Measurements from ENCODE around the gene GPC6.

GPC6 gene

DNA sequence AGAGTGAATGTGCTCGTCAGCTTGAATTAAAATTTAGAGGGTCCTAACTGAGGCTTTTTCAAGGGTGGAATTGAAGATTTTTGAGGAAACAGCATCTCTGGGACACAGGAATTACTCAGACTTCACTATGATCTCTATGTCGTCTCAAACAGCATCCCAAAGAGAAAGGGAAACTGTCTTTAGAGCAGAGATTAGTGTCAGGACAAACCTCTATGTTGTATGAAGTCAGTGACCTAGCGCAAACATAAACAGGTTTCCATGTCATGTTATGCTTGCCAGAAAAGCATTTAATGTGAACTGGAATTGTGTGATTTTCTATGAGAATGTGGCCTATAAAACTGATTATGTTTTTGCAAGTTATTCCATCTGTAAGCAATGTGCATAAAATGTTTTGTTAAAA is 573.7 kb downstream of the GPC6 start:
- H3K4me2 ChIP-seq (ENCODE audit: low read length) = no peak overlapping the region
- no peak overlapping the region for H3K9ac ChIP-seq (ENCODE audit: low read length)

GRCh38 chr13:93805736-93806135 is 579.1 kb downstream of the GPC6 start:
- Histone ChIP-seq H2AFZ (ENCODE audit: low read depth, low read length) (no peak overlapping the region), H3K9me3 (ENCODE audit: insufficient read depth, low read length) (no peaks in the 10 kb centered on the region), H3K4me1 (ENCODE audit: low read length) (no peaks in the 10 kb centered on the region), H3K9ac (ENCODE audit: low read length) (no peak overlapping the region), H3K4me3 (ENCODE audit: low read length) (no peak overlapping the region), H3K27me3 (ENCODE audit: low read depth, low read length) (peaks cover 45% of the 10 kb centered on the region), H3K36me3 (replicated peaks; ENCODE audit: low read depth, low read length) (no peaks in the 10 kb centered on the region), H3K27ac (ENCODE audit: low read length) (no peak overlapping the region), H4K20me1 (ENCODE audit: insufficient read depth, low read length) (no peaks in the 10 kb centered on the region), H3K79me2 (ENCODE audit: low read length) (no peaks in the 10 kb centered on the region), H3K4me2 (ENCODE audit: low read length) (no peak overlapping the region)
- TF ChIP-seq CTCF (IDR thresholded peaks at IDR 0.05; ENCODE audit: low read depth, low read length) (no peak), EZH2phosphoT487 (IDR thresholded peaks at IDR 0.05; ENCODE audit: low read depth) (no peak)

More for the DNA sequence above, 573.7 kb downstream of the GPC6 start:
- Histone ChIP-seq H4K20me1 (ENCODE audit: insufficient read depth, low read length) (peaks cover 16% of the 10 kb centered on the region; the same call in 1 of the 2 replicates), H3K27me3 (ENCODE audit: low read depth, low read length) (peaks cover 76% of the 10 kb centered on the region), H3K27ac (ENCODE audit: low read length) (no peak overlapping the region), H2AFZ (ENCODE audit: low read depth, low read length) (no peak overlapping the region), H3K79me2 (ENCODE audit: low read length) (no peaks in the 10 kb centered on the region), H3K9me3 (ENCODE audit: insufficient read depth, low read length) (no peaks in the 10 kb centered on the region), H3K4me3 (ENCODE audit: low read length) (no peak overlapping the region), H3K36me3 (replicated peaks; ENCODE audit: low read depth, low read length) (no peaks in the 10 kb centered on the region), H3K4me1 (ENCODE audit: low read length) (peaks cover 17% of the 10 kb centered on the region)
- TF ChIP-seq CTCF (IDR thresholded peaks at IDR 0.05; ENCODE audit: low read depth, low read length) (no peak), EZH2phosphoT487 (IDR thresholded peaks at IDR 0.05; ENCODE audit: low read depth) (no peak)

DNA sequence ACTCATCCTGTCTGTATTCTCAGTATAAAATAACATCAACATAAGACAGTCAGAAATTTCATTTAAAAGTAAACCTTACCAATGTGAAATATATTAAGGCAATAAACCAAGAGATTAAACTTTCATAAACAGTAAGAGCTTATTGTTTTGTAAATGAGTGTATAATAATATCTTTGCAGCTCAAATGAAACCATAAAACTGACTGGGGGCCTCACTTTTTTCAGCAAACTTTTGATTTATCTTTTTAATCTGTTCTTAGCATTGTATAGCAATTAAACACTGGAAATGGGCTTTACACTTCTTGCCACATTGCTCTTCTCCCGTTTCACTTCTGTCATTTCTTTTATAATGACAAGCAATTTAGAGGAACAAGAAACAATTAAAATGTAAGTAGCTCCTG is 580.3 kb downstream of the GPC6 start:
- Histone ChIP-seq H3K9ac (ENCODE audit: low read length) (no peak overlapping the region), H3K4me1 (ENCODE audit: low read length) (no peaks in the 10 kb centered on the region), H3K4me2 (ENCODE audit: low read length) (no peak overlapping the region), H3K36me3 (replicated peaks; ENCODE audit: low read depth, low read length) (no peaks in the 10 kb centered on the region), H4K20me1 (ENCODE audit: insufficient read depth, low read length) (no peaks in the 10 kb centered on the region), H3K9me3 (ENCODE audit: insufficient read depth, low read length) (no peaks in the 10 kb centered on the region), H3K27ac (ENCODE audit: low read length) (no peak overlapping the region), H3K4me3 (ENCODE audit: low read length) (no peak overlapping the region), H3K79me2 (ENCODE audit: low read length) (no peaks in the 10 kb centered on the region), H3K27me3 (ENCODE audit: low read depth, low read length) (peaks cover 40% of the 10 kb centered on the region), H2AFZ (ENCODE audit: low read depth, low read length) (no peak overlapping the region)
- TF ChIP-seq CTCF (IDR thresholded peaks at IDR 0.05; ENCODE audit: low read depth, low read length) (no peak), EZH2phosphoT487 (IDR thresholded peaks at IDR 0.05; ENCODE audit: low read depth) (no peak)

- no peak for TF ChIP-seq CTCF (IDR thresholded peaks at IDR 0.05; ENCODE audit: low read depth, low read length)
- H3K4me2 ChIP-seq (ENCODE audit: low read length) = no peak overlapping the region
Measured at GRCh38 chr13:93810264-93810663, 583.7 kb downstream of the GPC6 start.

More at GRCh38 chr13:93810264-93810663, 583.7 kb downstream of the GPC6 start:
- peaks cover 20% of the 10 kb centered on the region for H3K27me3 ChIP-seq (ENCODE audit: low read depth, low read length)
- H2AFZ ChIP-seq (ENCODE audit: low read depth, low read length) = no peak overlapping the region
- H4K20me1 ChIP-seq (ENCODE audit: insufficient read depth, low read length) = no peaks in the 10 kb centered on the region
- H3K9ac ChIP-seq (ENCODE audit: low read length) = no peak overlapping the region
- no peaks in the 10 kb centered on the region for H3K4me1 ChIP-seq (ENCODE audit: low read length)
- H3K27ac ChIP-seq (ENCODE audit: low read length) = no peak overlapping the region
- no peaks in the 10 kb centered on the region for H3K79me2 ChIP-seq (ENCODE audit: low read length)
- no peaks in the 10 kb centered on the region for H3K36me3 ChIP-seq (replicated peaks; ENCODE audit: low read depth, low read length)
- H3K9me3 ChIP-seq (ENCODE audit: insufficient read depth, low read length) = no peaks in the 10 kb centered on the region
- no peak overlapping the region for H3K4me3 ChIP-seq (ENCODE audit: low read length)
